Limb (tissue), 2 donors: Measurements from ENCODE around the gene KRT86.
A peak's percentile ranks its signal among the peaks of the same experiment; 100 is the strongest.
"Not testable (repeated sequence)": the region's sequence is repeated elsewhere in the genome, so short reads cannot be mapped to it uniquely, and the experiment has no call there.

Experiments used
- DNase-seq, 2 donors: peaks; one replicate each; pipeline ENCODE4 v3.0.0-alpha.2; 2016; ENCODE audit errors: extremely low spot score in 2 of 2

Gene KRT86

GRCh38 chr12:52238916-52239646 is 35.4 kb upstream of the KRT86 start:
- no peak for DNase-seq

- DNase-seq, result no peak
Observed at GRCh38 chr12:52239767-52240166, 34.7 kb upstream of the KRT86 start.

DNA sequence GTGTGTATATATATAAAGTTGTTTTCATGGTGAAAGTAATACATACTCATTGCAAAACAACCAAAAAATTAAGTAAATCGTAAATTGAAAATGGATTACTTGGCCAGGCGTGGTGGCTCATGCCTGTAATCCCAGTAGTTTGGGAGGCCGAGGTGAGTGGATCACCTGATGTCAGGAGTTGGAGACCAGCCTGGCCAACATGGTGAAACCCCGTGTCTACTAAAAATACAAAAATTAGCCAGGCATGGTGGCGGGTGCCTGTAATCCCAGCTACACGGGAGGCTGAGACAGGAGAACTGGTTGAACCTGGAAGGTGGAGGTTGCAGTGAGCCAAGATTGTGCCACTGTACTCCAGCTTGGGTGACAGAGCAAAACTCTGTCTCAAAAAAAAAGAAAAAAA is 34.2 kb upstream of the KRT86 start:
- DNase-seq, result not testable (repeated sequence)

- peak in 1 of 2 donors; percentile 11 for DNase-seq
Observed at GRCh38 chr12:52241205-52241842, 33.1 kb upstream of the KRT86 start.

DNA sequence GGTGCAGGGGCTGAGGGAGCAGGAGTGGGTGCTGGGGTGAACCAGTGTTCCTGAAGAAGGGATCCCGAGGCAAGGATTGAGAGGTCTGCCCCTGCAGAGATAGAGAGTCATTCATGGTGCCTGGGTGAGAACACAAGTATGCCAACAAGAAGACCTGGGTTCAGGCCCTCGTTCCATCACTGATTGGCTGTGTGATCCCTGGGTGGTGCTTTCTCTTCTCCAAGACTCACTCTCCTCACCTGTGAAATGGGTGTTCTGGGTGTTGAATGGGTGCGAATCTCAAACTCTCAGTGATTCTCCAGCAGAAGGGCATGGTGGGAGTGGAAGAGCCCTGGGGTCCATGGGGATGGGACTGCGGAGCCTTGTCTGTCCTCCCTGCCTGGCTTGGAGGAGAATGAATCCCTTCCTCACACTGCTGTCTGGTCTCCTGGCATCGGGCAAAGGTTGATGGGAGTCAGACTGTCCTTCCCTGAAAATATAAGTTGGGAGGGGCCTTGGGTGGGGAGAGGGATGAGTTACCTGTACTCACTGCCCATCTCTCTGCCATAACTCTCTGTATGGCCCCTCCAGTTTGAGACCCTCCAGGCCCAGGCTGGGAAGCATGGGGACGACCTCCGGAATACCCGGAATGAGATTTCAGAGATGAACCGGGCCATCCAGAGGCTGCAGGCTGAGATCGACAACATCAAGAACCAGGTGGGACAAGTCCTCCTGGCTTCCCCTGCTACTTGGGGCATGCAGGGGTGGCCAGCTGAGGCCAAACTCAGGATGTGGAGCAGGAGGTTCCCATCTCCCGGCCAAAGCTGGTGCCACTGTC is 31.8 kb upstream of the KRT86 start:
- DNase-seq, result no peak

DNA sequence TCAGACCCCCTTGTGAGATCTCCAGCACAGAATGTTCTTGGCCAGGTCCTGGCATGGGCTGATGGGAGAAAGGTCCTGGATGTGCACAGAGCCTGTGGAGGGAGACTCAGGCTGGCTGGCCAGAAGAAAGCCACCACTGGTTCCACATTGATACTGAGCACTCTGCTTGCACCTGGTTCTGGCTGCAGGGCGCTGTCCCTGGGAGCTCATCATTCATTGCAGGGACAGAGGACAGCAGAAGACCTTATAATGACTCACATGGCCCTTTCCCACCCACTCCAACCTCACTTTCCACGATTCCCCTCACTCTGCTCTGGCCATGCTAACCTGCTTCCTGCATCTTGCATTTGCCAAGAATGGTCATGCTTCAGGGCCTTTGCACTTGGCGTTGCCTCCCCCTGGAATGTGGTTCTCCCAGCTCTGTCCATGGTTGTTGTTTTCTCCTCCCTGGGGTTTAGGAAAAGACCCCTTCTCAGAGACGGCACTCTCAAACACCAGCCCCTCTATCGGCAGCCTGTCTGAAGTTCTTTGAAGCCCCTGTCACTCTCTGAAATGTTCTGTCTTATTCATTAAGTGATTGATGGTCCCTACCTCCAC is 31.1 kb upstream of the KRT86 start:
- DNase-seq, result peak in 1 of 2 donors; percentile 53

DNA sequence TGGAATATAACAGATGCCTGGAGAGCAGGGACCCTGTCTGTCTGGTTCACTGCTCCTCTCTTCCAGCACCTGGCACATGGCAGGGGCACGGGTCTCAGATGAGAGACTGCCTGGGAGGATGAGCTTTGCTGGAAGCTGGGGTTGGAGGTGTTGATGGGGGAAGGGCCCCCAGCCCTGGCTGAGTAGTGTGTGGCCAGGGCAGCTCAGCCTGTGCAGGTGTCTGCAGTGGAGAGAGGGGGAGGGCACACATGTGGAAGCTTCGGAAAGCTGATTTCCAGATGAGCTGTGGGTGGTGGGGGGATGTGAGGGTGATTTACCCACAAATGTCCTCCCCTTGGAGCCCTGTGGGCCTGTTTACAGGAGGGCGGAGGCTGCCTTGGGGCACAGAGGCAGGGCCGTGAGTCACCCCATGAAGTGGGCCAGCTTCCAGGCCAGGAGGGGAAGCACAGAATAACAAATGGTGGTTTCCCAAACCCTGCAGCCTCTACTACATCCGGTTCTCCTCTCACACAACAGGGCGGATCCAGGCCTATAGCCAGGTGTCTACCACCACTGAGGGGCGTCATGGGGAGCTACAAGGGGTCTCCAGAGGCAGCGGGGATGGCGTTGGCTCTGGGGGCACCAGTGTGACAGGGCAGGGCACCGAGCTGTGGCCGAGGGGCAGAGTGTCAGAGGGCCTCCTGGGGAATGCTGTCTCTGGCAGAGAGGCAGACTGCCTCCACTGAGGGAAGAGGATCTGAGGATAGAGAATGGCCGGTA is 30.4 kb upstream of the KRT86 start:
- DNase-seq, result peak in 1 of 2 donors; percentile 54

DNA sequence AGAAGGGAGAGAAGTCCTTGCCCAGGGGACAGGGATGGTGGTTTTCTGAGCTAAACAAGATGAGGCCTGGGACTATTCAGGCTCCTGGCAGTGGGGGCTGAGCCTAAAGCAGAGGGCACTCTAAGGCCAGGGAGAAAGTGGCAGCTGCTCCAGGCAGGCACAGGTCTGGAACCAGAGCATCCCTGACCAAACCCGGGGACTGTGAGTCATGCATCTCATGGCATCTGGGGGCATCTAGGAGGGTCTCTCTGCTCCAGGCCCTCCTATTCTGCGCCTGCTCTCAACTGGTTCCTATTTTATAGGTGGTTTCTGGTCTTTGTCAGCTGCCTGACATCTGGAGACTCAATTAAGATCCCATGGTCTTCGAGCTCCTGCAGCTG is 29.8 kb upstream of the KRT86 start:
- DNase-seq, result peak in 1 of 2 donors; percentile 26

DNA sequence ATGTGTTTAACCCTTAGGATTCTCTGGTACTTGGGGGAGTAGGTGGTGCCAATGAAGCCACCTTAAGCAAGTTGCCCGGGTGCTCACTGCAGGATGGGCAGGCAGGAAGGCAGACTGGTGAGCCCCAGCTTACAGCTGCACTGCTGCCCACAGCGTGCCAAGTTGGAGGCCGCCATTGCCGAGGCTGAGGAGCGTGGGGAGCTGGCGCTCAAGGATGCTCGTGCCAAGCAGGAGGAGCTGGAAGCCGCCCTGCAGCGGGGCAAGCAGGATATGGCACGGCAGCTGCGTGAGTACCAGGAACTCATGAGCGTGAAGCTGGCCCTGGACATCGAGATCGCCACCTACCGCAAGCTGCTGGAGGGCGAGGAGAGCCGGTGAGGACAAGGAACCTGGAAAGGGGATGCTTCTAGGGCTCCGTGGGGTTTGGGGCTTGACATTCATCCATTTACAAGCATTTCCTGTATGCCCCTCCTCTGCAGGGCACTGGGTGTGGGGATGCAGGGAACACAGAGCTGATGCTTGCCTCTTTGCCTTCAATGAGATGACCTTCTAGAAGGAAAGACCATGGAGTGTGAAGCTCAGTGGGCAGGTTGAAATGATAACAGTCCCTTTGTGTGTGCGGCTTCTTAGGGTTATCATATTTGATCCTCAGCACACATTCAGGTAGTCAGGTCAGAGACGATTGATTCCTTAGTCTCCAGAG is 29.0 kb upstream of the KRT86 start:
- DNase-seq, result peak in 1 of 2 donors; percentile 22

DNA sequence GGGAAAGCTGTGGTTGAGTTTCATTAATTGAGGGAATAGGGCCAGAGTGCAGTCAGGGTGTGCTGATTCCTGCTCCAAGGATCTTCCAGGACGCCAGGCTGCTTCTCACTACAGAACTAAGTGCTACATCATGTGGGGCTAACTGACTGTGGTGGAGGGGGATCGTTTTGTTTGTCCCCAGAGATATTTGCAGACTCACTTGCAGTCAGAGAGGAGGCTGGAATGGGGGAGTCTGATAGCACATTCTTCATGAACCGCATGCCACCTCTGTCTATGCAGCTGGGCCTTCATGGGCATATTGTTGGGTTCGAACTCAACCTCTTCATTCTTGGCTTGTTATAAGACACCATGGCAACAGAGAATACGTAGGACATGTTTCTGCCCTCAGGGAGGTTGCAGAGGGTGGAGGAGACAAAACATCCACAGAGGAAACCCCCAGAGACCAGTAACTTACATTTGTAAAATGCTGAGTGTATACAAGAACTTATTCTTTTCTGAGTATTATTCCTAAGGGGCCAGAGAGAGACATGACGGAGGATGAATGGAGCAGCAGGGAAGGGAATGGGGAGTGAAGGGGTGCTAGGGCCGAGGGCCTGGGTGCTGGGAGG is 28.4 kb upstream of the KRT86 start:
- no peak for DNase-seq

GRCh38 chr12:52246720-52247621 is 27.5 kb upstream of the KRT86 start:
- DNase-seq, result peak in 1 of 2 donors; percentile 12

DNA sequence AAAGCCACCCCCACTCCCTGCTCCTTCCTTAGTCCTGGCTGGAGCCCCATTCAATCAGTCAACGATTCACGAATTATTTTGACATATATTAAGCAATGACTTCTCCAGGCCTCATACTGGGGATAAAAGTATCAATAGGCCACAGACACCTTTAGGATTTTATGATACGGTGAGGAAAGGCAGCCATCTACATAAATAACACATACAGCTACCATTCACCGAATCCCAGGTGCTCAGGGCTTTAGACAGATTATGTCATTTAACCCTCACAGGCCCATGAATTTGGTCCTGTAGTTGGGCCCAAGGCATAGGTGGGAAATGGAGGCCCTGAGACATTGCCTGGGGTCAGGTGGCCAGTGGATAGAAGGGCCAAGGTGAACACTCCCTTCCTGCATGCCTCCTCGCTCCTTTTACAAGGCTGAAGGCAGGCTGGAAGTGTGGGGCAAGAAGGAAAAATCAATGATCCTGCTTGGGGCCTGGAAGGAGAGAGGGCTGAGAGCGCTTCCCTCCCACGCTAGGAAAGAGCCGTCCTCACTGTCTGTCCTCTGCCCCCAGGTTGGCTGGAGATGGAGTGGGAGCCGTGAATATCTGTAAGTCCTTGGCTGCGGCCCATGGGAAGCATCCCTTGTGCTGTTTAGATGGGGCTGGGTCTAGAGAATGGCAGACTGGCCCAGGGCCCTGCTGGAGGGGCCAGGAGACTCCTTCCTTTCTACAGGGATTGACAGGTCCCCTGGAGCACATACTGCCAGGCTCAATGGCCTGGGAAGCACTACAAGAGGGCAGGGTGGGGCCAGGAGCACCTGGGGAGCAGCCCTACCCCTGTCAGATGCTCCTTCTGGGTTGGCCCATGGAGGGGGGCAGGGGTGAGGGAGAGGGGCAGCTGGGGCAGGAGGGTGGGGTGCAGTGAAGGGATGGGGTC is 26.6 kb upstream of the KRT86 start:
- peak in 1 of 2 donors; percentile 21 for DNase-seq

DNA sequence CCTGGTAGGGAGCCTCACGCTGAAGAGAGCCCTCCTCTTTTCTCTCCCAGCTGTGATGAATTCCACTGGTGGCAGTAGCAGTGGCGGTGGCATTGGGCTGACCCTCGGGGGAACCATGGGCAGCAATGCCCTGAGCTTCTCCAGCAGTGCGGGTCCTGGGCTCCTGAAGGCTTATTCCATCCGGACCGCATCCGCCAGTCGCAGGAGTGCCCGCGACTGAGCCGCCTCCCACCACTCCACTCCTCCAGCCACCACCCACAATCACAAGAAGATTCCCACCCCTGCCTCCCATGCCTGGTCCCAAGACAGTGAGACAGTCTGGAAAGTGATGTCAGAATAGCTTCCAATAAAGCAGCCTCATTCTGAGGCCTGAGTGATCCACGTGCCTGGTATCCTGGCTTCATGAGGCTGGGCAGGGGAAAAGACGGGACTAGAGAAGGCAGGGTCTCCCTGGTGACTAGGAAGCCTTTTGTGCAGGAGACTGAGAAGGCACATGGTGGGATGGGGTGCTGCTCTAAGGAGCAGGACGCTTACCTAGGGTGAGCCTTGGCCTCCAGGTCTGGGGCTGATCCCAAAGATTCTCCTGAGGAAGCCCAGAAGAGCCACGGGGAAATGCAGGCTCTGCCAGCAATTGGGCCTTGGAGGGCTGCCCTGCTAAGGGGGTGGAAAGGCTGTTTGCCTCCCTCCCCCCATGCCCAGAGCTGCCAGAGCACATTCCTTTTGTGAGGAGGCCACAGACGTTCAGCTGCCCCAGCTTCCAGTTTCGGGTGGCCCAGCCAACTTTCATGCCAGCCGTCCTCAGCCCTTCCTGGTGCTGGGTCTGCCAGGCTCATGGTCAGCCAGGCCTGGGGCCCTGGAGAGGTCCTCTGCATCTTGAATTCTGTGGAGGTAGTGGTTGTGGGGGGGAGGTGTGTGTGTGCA is 25.6 kb upstream of the KRT86 start:
- DNase-seq, result peak in 1 of 2 donors; percentile 38

DNA sequence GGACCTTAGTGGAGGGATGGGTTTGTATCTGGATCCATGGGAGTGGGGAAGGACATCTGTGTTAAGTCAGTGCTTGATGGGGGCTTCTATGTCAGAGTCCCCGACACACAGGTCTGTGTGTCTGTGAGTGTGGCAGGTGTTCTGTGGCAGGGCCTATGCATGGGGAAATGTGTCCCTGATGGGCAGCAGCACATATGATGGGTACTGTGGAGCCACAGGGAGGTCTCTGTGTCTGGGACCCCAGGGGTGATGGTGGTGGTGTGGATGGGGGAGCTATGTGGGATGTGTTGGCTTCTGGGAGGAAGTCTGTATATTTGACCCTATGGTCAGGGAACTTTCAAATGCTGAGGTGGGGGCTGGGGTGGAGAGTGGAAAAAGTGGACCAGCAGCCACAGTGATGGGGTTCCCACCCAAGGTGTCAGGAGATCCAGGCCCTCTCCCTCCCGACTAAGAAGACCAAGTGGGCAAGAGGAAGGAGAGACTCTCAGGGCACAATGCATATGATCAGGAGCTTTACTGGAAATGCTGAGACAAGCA is 24.9 kb upstream of the KRT86 start:
- no peak for DNase-seq

GRCh38 chr12:52250048-52250990 is 24.1 kb upstream of the KRT86 start:
- DNase-seq, result peak in 1 of 2 donors; percentile 33
